ENCODE results near the gene OSBPL1A. TPM values are rescaled to one million over a fixed set of nuclear protein-coding genes. Genes with fewer than 3 reads are reported as not detected.
"Not testable (repeated sequence)": the region's sequence is repeated elsewhere in the genome, so short reads cannot be mapped to it uniquely, and the experiment has no call there.

The OSBPL1A gene
- total RNA-seq, 2 donors from 2014 or later, result 57.0 to 86.7 TPM

- no peaks in the 10 kb centered on the region for H3K4me1 ChIP-seq
- H3K36me3 ChIP-seq, result no peaks in the 10 kb centered on the region
- no peaks in the 10 kb centered on the region for H3K27me3 ChIP-seq
- no peak overlapping the region for H3K4me3 ChIP-seq
- no peak for DNase-seq (ENCODE audit: low spot score)
- H3K27ac ChIP-seq, result no peak overlapping the region
- no peak for TF ChIP-seq CTCF (IDR thresholded peaks at IDR 0.05)
- H3K9me3 ChIP-seq, result no peaks in the 10 kb centered on the region
These were observed 16.5 kb downstream of the OSBPL1A start for GRCh38 chr18:24381126-24381525.

DNA sequence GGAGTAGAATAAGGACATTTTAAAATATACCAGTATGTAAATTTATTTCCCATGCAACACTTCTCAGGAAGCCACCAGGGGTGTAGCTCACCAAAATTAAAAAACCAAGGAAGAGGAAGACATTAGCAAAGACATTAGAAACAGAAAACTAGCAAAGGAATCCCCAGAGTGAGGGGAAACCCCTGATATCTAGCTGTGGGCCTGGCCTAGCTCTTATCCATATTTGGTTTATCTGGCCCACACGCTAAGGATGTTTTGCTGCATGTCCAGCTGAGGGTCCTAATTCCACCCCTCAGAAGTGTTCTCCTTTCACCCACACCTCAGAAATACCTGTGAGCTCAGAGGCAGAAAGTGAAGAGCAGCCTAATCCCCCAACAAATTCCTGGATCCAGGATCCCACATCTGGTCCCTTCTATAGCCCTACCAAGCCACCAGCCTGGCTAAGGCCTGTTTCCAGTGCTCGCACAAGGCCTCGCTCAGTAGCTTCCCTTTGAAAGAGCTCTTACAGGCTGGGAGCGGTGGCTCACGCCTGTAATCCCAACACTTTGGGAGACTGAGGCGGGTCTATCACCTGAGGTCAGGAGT is 17.4 kb downstream of the OSBPL1A start:
- peaks cover 5% of the 10 kb centered on the region for H3K36me3 ChIP-seq
- no peaks in the 10 kb centered on the region for H3K4me1 ChIP-seq
- no peaks in the 10 kb centered on the region for H3K27me3 ChIP-seq
- TF ChIP-seq CTCF (IDR thresholded peaks at IDR 0.05), result no peak
- H3K9me3 ChIP-seq, result no peaks in the 10 kb centered on the region
- no peak overlapping the region for H3K27ac ChIP-seq
- DNase-seq (ENCODE audit: low spot score), result no peak
- H3K4me3 ChIP-seq, result no peak overlapping the region

DNA sequence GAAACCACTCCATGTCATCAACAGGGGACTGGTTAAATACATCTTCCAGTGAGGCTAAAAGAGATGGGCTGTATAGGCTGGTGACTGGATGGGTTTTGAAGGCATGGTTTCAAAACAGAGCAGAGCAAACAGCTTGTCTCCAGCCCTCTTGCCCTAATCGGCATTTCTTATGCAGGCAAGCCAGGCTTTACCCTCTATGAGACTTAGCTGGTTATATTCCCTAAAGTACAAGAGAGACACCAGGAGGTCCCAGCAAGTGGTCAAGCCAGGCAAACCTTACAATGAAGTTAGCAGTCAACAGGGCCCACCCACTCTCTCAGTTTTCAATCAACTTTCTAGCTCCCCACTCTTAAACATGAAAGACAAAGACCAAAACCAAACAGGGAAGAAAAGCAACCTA is 19.0 kb downstream of the OSBPL1A start:
- H3K27me3 ChIP-seq, result no peaks in the 10 kb centered on the region
- no peak for DNase-seq (ENCODE audit: low spot score)

GRCh38 chr18:24376531-24376930 is 21.1 kb downstream of the OSBPL1A start:
- not testable (repeated sequence) for H3K27ac ChIP-seq; H3K9me3 ChIP-seq; H3K36me3 ChIP-seq; H3K27me3 ChIP-seq; DNase-seq (ENCODE audit: low spot score); H3K4me1 ChIP-seq; H3K4me3 ChIP-seq

More for the DNA sequence above, 19.0 kb downstream of the OSBPL1A start:
- H3K4me1 ChIP-seq, result no peaks in the 10 kb centered on the region
- H3K9me3 ChIP-seq, result no peaks in the 10 kb centered on the region
- no peak overlapping the region for H3K4me3 ChIP-seq
- H3K27ac ChIP-seq, result no peak overlapping the region
- peaks cover 5% of the 10 kb centered on the region for H3K36me3 ChIP-seq
- TF ChIP-seq CTCF (IDR thresholded peaks at IDR 0.05), result no peak

DNA sequence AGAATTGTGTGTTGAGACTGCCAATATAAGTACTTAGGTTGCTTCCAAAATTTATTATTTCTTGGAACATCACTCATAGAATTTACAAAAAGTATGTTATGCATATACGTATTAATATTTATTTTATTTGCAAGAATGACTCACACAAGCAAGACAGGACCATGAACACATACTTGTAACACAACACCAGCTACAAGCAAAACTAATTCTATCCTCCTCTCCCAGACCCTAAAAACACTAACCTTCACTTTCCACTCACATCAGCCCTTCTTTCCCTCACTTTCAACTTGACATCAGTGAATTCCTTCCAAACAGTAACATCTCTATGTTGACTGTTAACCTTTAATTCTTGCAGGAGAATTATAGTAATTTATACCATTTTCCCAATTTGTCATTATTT is 24.3 kb downstream of the OSBPL1A start:
- no peak for TF ChIP-seq CTCF (IDR thresholded peaks at IDR 0.05)
- H3K4me1 ChIP-seq, result no peaks in the 10 kb centered on the region

DNA sequence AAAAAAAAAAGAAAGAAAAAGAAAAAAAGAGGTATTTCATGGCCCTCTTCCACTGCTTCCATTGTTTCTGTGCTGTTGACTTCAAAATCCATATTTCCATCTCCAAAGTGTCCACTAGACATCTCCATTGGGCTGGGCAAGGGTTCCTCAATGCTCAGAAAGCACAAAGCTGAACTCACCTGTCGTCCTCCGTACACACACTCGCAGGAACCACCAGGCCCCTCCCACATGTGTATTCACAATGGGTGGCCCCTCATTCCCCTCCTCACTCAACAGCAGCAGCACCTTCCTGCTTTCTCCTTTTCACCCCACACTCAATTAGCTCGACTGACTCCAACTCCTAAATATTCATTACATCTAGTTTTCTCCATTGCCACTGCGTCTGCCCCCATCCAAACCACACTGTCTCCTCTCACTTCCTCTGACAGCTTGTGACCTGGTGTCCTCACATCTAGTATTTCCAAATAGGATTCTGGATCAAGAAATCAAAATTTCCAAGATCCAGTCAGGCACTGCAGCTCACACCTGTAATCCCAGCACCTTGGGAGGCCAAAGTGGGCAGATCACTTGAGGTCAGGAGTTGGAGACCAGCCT is 25.2 kb downstream of the OSBPL1A start:
- peaks cover 5% of the 10 kb centered on the region for H3K36me3 ChIP-seq
- H3K4me1 ChIP-seq, result no peaks in the 10 kb centered on the region
- no peaks in the 10 kb centered on the region for H3K27me3 ChIP-seq
- H3K9me3 ChIP-seq, result no peaks in the 10 kb centered on the region
- no peak overlapping the region for H3K4me3 ChIP-seq
- DNase-seq (ENCODE audit: low spot score), result no peak
- no peak overlapping the region for H3K27ac ChIP-seq
- TF ChIP-seq CTCF (IDR thresholded peaks at IDR 0.05), result no peak

More for the DNA sequence above, 24.3 kb downstream of the OSBPL1A start:
- no peaks in the 10 kb centered on the region for H3K27me3 ChIP-seq
- no peak overlapping the region for H3K4me3 ChIP-seq
- no peaks in the 10 kb centered on the region for H3K9me3 ChIP-seq
- peaks cover 5% of the 10 kb centered on the region for H3K36me3 ChIP-seq
- no peak for DNase-seq (ENCODE audit: low spot score)
- H3K27ac ChIP-seq, result no peak overlapping the region

All from right atrium auricular region (tissue), 2 donors.